GM10847 (cell line): ENCODE results near the gene DZIP1.

ENCODE experiments used
- POLR2A ChIP-seq: IDR thresholded peaks from 2 replicates; pipeline ENCODE4 v1.6.1; 2011; ENCODE audit not compliant: insufficient read length; ENCODE audit errors: extremely low read depth

Gene DZIP1

GRCh38 chr13:95647321-95647720 is 2.8 kb upstream of the DZIP1 start:
- TF ChIP-seq POLR2A, result no peak

- TF ChIP-seq POLR2A, result no peak
Observed at GRCh38 chr13:95643936-95644598, 439 bp downstream of the DZIP1 start.

GRCh38 chr13:95643571-95643935 is 953 bp downstream of the DZIP1 start:
- TF ChIP-seq POLR2A, result no peak

GRCh38 chr13:95642999-95643398 is 1.5 kb downstream of the DZIP1 start:
- TF ChIP-seq POLR2A, result no peak

GRCh38 chr13:95642028-95642621 is 2.4 kb downstream of the DZIP1 start:
- no peak for TF ChIP-seq POLR2A

- TF ChIP-seq POLR2A, result no peak
Observed at GRCh38 chr13:95641291-95642027, 3.0 kb downstream of the DZIP1 start.

GRCh38 chr13:95636853-95637252 is 7.7 kb downstream of the DZIP1 start:
- TF ChIP-seq POLR2A, result no peak

- no peak for TF ChIP-seq POLR2A
Observed at GRCh38 chr13:95630593-95630992, 13.9 kb downstream of the DZIP1 start.

- TF ChIP-seq POLR2A, result no peak
Observed at GRCh38 chr13:95629071-95629470, 15.4 kb downstream of the DZIP1 start.

GRCh38 chr13:95628488-95628887 is 16.0 kb downstream of the DZIP1 start:
- TF ChIP-seq POLR2A, result no peak

- no peak for TF ChIP-seq POLR2A
Observed at GRCh38 chr13:95627590-95627989, 16.9 kb downstream of the DZIP1 start.

GRCh38 chr13:95626768-95627167 is 17.7 kb downstream of the DZIP1 start:
- no peak for TF ChIP-seq POLR2A

GRCh38 chr13:95624020-95624419 is 20.5 kb downstream of the DZIP1 start:
- TF ChIP-seq POLR2A, result no peak

GRCh38 chr13:95623141-95623540 is 21.4 kb downstream of the DZIP1 start:
- TF ChIP-seq POLR2A, result no peak

GRCh38 chr13:95620825-95621498 is 23.5 kb downstream of the DZIP1 start:
- no peak for TF ChIP-seq POLR2A

- no peak for TF ChIP-seq POLR2A
Observed at GRCh38 chr13:95620030-95620824, 24.3 kb downstream of the DZIP1 start.

GRCh38 chr13:95615539-95615938 is 29.0 kb downstream of the DZIP1 start:
- no peak for TF ChIP-seq POLR2A
